GM23248 (cell line): ENCODE data around the gene CTNNA3. TPM values are rescaled to one million over a fixed set of nuclear protein-coding genes. Genes with fewer than 3 reads are reported as not detected.

Experiments
- DNase-seq: peaks from one replicate; pipeline ENCODE4 v3.0.0-alpha.2; 2015
- H2AFZ ChIP-seq: fragments of 200-600 bp; sonication (generic); 2 replicates; pipeline ENCODE4 v1.6.1; 2016; ENCODE audit warnings: antibody characterized with exemption
- H3F3A ChIP-seq: fragments of 200-600 bp; sonication (generic); 2 replicates; pipeline ENCODE4 v1.6.1; 2016; ENCODE audit warnings: mild to moderate bottlenecking, antibody characterized with exemption, mixed run types; ENCODE audit not compliant: insufficient read depth
- H3K27ac ChIP-seq: fragments of 200-600 bp; sonication (generic); 2 replicates; pipeline ENCODE4 v1.5.1; 2016; ENCODE audit warnings: mild to moderate bottlenecking
- H3K27me3 ChIP-seq: fragments of 200-600 bp; sonication (generic); replicated peaks from 2 replicates; pipeline ENCODE4 v1.6.1; 2016; ENCODE audit warnings: mild to moderate bottlenecking; ENCODE audit not compliant: insufficient read depth
- H3K36me3 ChIP-seq: fragments of 200-600 bp; sonication (generic); 2 replicates; pipeline ENCODE4 v1.6.1; 2016; ENCODE audit warnings: low read depth, mild to moderate bottlenecking
- H3K4me1 ChIP-seq: fragments of 200-600 bp; sonication (generic); 2 replicates; pipeline ENCODE4 v1.6.1; 2016; ENCODE audit warnings: mild to moderate bottlenecking; ENCODE audit not compliant: insufficient read depth
- H3K4me2 ChIP-seq: fragments of 200-600 bp; sonication (generic); one replicate; pipeline ENCODE4 v1.6.1; 2016; ENCODE audit warnings: mild to moderate bottlenecking; ENCODE audit not compliant: unreplicated experiment
- H3K4me3 ChIP-seq: fragments of 200-600 bp; sonication (generic); 2 replicates; pipeline ENCODE4 v1.5.1; 2016; ENCODE audit warnings: mild to moderate bottlenecking
- H3K79me2 ChIP-seq: fragments of 200-600 bp; sonication (generic); 2 replicates; pipeline ENCODE4 v1.6.1; 2016; ENCODE audit warnings: mild to moderate bottlenecking; ENCODE audit not compliant: insufficient read depth
- H3K9ac ChIP-seq: fragments of 200-600 bp; sonication (generic); 2 replicates; pipeline ENCODE4 v1.6.1; 2016; ENCODE audit warnings: mild to moderate bottlenecking
- H3K9me2 ChIP-seq: fragments of 200-600 bp; sonication (generic); 2 replicates; pipeline ENCODE4 v1.6.1; 2016; ENCODE audit warnings: mixed run types, mild to moderate bottlenecking, moderate library complexity; ENCODE audit not compliant: insufficient read depth
- H3K9me3 ChIP-seq: fragments of 200-600 bp; sonication (generic); one replicate; pipeline ENCODE4 v1.6.1; 2017; ENCODE audit warnings: low read depth
- H4K20me1 ChIP-seq: fragments of 200-600 bp; sonication (generic); 2 replicates; pipeline ENCODE4 v1.6.0; 2016; ENCODE audit not compliant: insufficient read depth
- EZH2 ChIP-seq: fragments of 200-600 bp; sonication (generic); IDR thresholded peaks from 2 replicates; pipeline ENCODE4 v1.6.1; 2018; ENCODE audit warnings: antibody characterized with exemption, mild to moderate bottlenecking; ENCODE audit not compliant: insufficient read depth, poor library complexity, severe bottlenecking
- EZH2phosphoT487 ChIP-seq: fragments of 200-600 bp; sonication (generic); IDR thresholded peaks from 2 replicates; pipeline ENCODE4 v1.6.1; 2018; ENCODE audit warnings: antibody characterized with exemption, moderate library complexity, mild to moderate bottlenecking, low read depth; ENCODE audit not compliant: insufficient read depth
- WGBS, 2 experiments: methylation state at CpG; one replicate each; pipeline ENCODE4 v1.1.6; 2015 to 2017; ENCODE audit warnings: low lambda C conversion rate in 2 of 2, low coverage in 1 of 2; ENCODE audit errors: missing lambda C conversion rate in 2 of 2; 5-methylcytosine and 5-hydroxymethylcytosine counted together
- in situ Hi-C: fragments of 300-500 bp; cut with MboI; formaldehyde crosslinking; loops from 2 replicates; pipeline ENCODE4 v1.15.0; 2020
- polyA plus RNA-seq: library from polyadenylated mRNA; unstranded; fragments of >200 nt; fragmentation: Nextera tagmentation; extraction: Ambion mirVana; gene quantifications from 2 replicates; pipeline ENCODE4 v1.2.1, GENCODE V29; 2016
- total RNA-seq: library from RNA; depleted of rRNA; stranded (reverse); fragments of >200 nt; shearing (Covaris generic); gene quantifications from 2 replicates; pipeline ENCODE4 v1.2.3, GENCODE V29; 2014

CTNNA3 gene
- total and polyA plus RNA-seq, 2 experiments from 2014 or later = not detected

DNA sequence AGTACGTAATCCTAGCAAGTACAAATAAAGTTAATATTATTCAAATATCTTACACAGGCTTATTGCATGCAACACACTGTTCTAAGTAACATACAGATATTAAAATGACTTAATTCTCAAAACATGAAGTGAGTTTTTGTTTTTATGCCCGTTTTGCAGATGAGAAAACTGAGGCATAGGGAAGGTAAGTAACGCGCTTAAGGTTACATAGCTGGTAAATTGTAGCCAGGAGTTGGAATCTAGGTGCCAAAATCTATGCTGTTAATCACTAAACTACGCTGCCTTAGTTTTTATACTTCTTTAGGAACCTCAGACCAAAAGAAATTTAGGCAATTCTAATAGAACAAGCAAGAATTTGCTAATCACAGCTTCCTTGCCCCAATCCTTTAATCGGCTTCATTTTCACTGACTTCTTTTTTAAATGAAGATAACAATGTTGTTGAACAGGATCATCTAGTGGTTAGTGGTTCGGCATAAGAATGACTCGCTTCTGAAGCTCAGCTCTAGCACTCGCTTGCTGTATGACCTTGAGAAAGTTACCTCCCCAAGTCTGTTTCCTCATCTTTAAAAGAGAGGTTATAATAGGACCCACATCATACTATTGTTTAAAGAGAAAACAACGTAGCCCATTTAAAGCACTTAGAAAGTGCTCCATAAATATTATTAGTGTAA, 771.2 kb downstream of the CTNNA3 start:
- Histone ChIP-seq H3F3A (no peaks in the 10 kb centered on the region), H3K79me2 (no peaks in the 10 kb centered on the region), H3K36me3 (no peaks in the 10 kb centered on the region), H3K4me3 (no peak overlapping the region), H3K27me3 (peaks cover 31% of the 10 kb centered on the region), H3K4me1 (no peaks in the 10 kb centered on the region), H4K20me1 (no peaks in the 10 kb centered on the region), H2AFZ (no peak overlapping the region), H3K9me2 (no peaks in the 10 kb centered on the region), H3K4me2 (no peak overlapping the region), H3K27ac (no peak overlapping the region), H3K9ac (no peak overlapping the region), H3K9me3 (no peaks in the 10 kb centered on the region)
- in situ Hi-C loops = no loop called here
- no peak for DNase-seq
- WGBS, 2 experiments = 36 to 43% methylated on average over 10 of the region's 10 CpGs
- TF ChIP-seq EZH2phosphoT487 (no peak), EZH2 (no peak)

GRCh38 chr10:66919248-66919647, 776.7 kb downstream of the CTNNA3 start:
- no peak overlapping the region for H3K9ac ChIP-seq
- no peak for TF ChIP-seq EZH2
- no peak for TF ChIP-seq EZH2phosphoT487
- H3K27ac ChIP-seq = no peak overlapping the region
- no peak for DNase-seq
- in situ Hi-C loops = no loop called here
- no peaks in the 10 kb centered on the region for H3K27me3 ChIP-seq
- H3F3A ChIP-seq = no peaks in the 10 kb centered on the region
- H3K9me3 ChIP-seq = no peaks in the 10 kb centered on the region
- H3K4me1 ChIP-seq = no peaks in the 10 kb centered on the region
- no peaks in the 10 kb centered on the region for H3K36me3 ChIP-seq
- H2AFZ ChIP-seq = no peak overlapping the region
- H3K9me2 ChIP-seq = no peaks in the 10 kb centered on the region
- H4K20me1 ChIP-seq = no peaks in the 10 kb centered on the region
- H3K4me3 ChIP-seq = no peak overlapping the region
- 65 to 75% methylated on average over 2 of the region's 2 CpGs for WGBS, 2 experiments
- H3K4me2 ChIP-seq = no peak overlapping the region
- no peaks in the 10 kb centered on the region for H3K79me2 ChIP-seq

- no peaks in the 10 kb centered on the region for H3K27me3 ChIP-seq
- no peaks in the 10 kb centered on the region for H3K4me1 ChIP-seq
- H3K9me2 ChIP-seq = no peaks in the 10 kb centered on the region
- no peak overlapping the region for H3K27ac ChIP-seq
- in situ Hi-C loops = no loop called here
- no peaks in the 10 kb centered on the region for H3K79me2 ChIP-seq
- no peak for TF ChIP-seq EZH2phosphoT487
- TF ChIP-seq EZH2 = no peak
- no peak for DNase-seq
- WGBS, 2 experiments = 2% methylated on average over 3 of the region's 3 CpGs
- H3K4me2 ChIP-seq = no peak overlapping the region
- no peaks in the 10 kb centered on the region for H3F3A ChIP-seq
- H3K4me3 ChIP-seq = no peak overlapping the region
- no peak overlapping the region for H2AFZ ChIP-seq
- H3K9ac ChIP-seq = no peak overlapping the region
- no peaks in the 10 kb centered on the region for H3K36me3 ChIP-seq
- no peaks in the 10 kb centered on the region for H4K20me1 ChIP-seq
- no peaks in the 10 kb centered on the region for H3K9me3 ChIP-seq
These were observed 778.9 kb downstream of the CTNNA3 start for GRCh38 chr10:66917104-66917503.

GRCh38 chr10:66916030-66916429, 780.0 kb downstream of the CTNNA3 start:
- H3K36me3 ChIP-seq = no peaks in the 10 kb centered on the region
- no peak for TF ChIP-seq EZH2phosphoT487
- TF ChIP-seq EZH2 = no peak
- no peaks in the 10 kb centered on the region for H3F3A ChIP-seq
- no peak overlapping the region for H3K4me2 ChIP-seq
- no peaks in the 10 kb centered on the region for H3K79me2 ChIP-seq
- in situ Hi-C loops = no loop called here
- no peaks in the 10 kb centered on the region for H4K20me1 ChIP-seq
- H3K27me3 ChIP-seq = no peaks in the 10 kb centered on the region
- DNase-seq = no peak
- 36 to 51% methylated on average over 2 of the region's 2 CpGs for WGBS, 2 experiments
- no peaks in the 10 kb centered on the region for H3K4me1 ChIP-seq
- no peaks in the 10 kb centered on the region for H3K9me2 ChIP-seq
- no peak overlapping the region for H2AFZ ChIP-seq
- H3K4me3 ChIP-seq = no peak overlapping the region
- H3K9ac ChIP-seq = no peak overlapping the region
- no peak overlapping the region for H3K27ac ChIP-seq
- no peaks in the 10 kb centered on the region for H3K9me3 ChIP-seq

DNA sequence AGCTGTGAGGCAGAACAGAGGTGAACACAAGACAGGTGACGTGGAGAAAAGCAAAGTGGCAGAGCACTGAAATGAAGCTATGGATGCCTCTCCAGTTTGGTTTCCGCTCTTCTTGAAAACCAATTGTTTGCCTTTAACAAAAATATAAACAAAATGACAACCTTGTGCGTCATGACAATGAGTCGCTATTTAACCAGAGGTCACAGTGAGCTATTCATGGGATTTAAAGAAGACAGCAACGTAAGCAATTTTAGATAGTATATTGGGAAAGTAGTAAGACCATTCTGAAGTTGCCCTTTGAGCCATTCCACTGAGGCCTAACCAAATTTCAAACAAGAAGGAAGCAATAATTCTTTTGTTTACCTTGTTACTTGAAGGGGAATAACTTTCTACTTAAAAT, 785.3 kb downstream of the CTNNA3 start:
- no peak overlapping the region for H2AFZ ChIP-seq
- H3K9ac ChIP-seq = no peak overlapping the region
- no peaks in the 10 kb centered on the region for H3K79me2 ChIP-seq
- no peak for DNase-seq
- WGBS, 2 experiments = 47 to 51% methylated on average over 5 of the region's 5 CpGs
- H3K27me3 ChIP-seq = no peaks in the 10 kb centered on the region
- no peaks in the 10 kb centered on the region for H4K20me1 ChIP-seq
- H3K4me3 ChIP-seq = no peak overlapping the region
- H3K4me2 ChIP-seq = no peak overlapping the region
- H3K36me3 ChIP-seq = no peaks in the 10 kb centered on the region
- H3K27ac ChIP-seq = no peak overlapping the region
- H3K9me2 ChIP-seq = no peaks in the 10 kb centered on the region
- in situ Hi-C loops = no loop called here
- H3F3A ChIP-seq = no peaks in the 10 kb centered on the region
- TF ChIP-seq EZH2 (no peak), EZH2phosphoT487 (no peak)
- no peaks in the 10 kb centered on the region for H3K4me1 ChIP-seq
- H3K9me3 ChIP-seq = no peaks in the 10 kb centered on the region
